Stimulated activated CD4-positive, alpha-beta T cell treated with anti-CD3 and anti-CD28 coated beads, Interleukin-1b, Interleukin-23, amount 100 ng/mL, for 48 hours (primary cell): Measurements from ENCODE around the gene TRPC6.

ENCODE experiments used
- DNase-seq: peaks from one replicate; pipeline ENCODE4 v3.0.0-alpha.2; 2020

TRPC6 gene

GRCh38 chr11:101583251-101584128 is at the start of gene TRPC6:
Gene TRPC6, minus strand, starts transcription at chr11:101584007. Its CDS starts 504 bp downstream, at chr11:101583503.
- no peak for DNase-seq

- no peak for DNase-seq
Measured at GRCh38 chr11:101620026-101620425, 36.2 kb upstream of the TRPC6 start.

- no peak for DNase-seq
Measured at GRCh38 chr11:101618709-101619108, 34.9 kb upstream of the TRPC6 start.

- no peak for DNase-seq
Measured at GRCh38 chr11:101617735-101618332, 34.0 kb upstream of the TRPC6 start.

- no peak for DNase-seq
Measured at GRCh38 chr11:101612481-101612880, 28.7 kb upstream of the TRPC6 start.

- DNase-seq: no peak
Measured at GRCh38 chr11:101600924-101601323, 17.1 kb upstream of the TRPC6 start.

GRCh38 chr11:101586965-101587364 is 3.2 kb upstream of the TRPC6 start:
- no peak for DNase-seq

- no peak for DNase-seq
Measured at GRCh38 chr11:101584655-101585054, 848 bp upstream of the TRPC6 start.

- no peak for DNase-seq
Measured at GRCh38 chr11:101584129-101584515, 315 bp upstream of the TRPC6 start.

GRCh38 chr11:101582989-101583250 is 887 bp downstream of the TRPC6 start:
- DNase-seq: no peak

GRCh38 chr11:101582236-101582988 is 1.4 kb downstream of the TRPC6 start:
- no peak for DNase-seq

- no peak for DNase-seq
Measured at GRCh38 chr11:101577461-101577860, 6.3 kb downstream of the TRPC6 start.

GRCh38 chr11:101576456-101576855 is 7.4 kb downstream of the TRPC6 start:
- DNase-seq: no peak

- DNase-seq: no peak
Measured at GRCh38 chr11:101574886-101575285, 8.9 kb downstream of the TRPC6 start.

GRCh38 chr11:101567071-101567470 is 16.7 kb downstream of the TRPC6 start:
- DNase-seq: no peak

- no peak for DNase-seq
Measured at GRCh38 chr11:101566626-101567025, 17.2 kb downstream of the TRPC6 start.

- no peak for DNase-seq
Measured at GRCh38 chr11:101563166-101563565, 20.6 kb downstream of the TRPC6 start.

GRCh38 chr11:101555366-101555765 is 28.4 kb downstream of the TRPC6 start:
- no peak for DNase-seq

- DNase-seq: no peak
Measured at GRCh38 chr11:101553891-101554292, 29.9 kb downstream of the TRPC6 start.

GRCh38 chr11:101552888-101553287 is 30.9 kb downstream of the TRPC6 start:
- no peak for DNase-seq

GRCh38 chr11:101528541-101528940 is 55.3 kb downstream of the TRPC6 start:
- no peak for DNase-seq

- no peak for DNase-seq
Measured at GRCh38 chr11:101523634-101524260, 60.1 kb downstream of the TRPC6 start.

GRCh38 chr11:101523193-101523592 is 60.6 kb downstream of the TRPC6 start:
- DNase-seq: no peak

GRCh38 chr11:101521821-101522220 is 62.0 kb downstream of the TRPC6 start:
- no peak for DNase-seq
